Thoracic aorta (tissue), 2 donors: Measurements from ENCODE around the gene IL20RB. TPM values are rescaled to one million over a fixed set of nuclear protein-coding genes. Genes with fewer than 3 reads are reported as not detected.
"Not testable (repeated sequence)": the region's sequence is repeated elsewhere in the genome, so short reads cannot be mapped to it uniquely, and the experiment has no call there.

ENCODE experiments used
- ATAC-seq: fragments of 150-250 bp; one replicate; pipeline ENCODE4 v1.8.0; 2017; ENCODE audit warnings: low read depth; ENCODE audit not compliant: insufficient number of reproducible peaks, low FRiP score
- DNase-seq: peaks from one replicate; pipeline ENCODE4 v3.0.0-alpha.2; 2020; ENCODE audit warnings: low spot score
- H3K27ac ChIP-seq, 2 donors: fragments of 200-600 bp; sonication (generic); 1 replicate in 1 of 2; 2 replicates in 1 of 2; pipeline ENCODE4 v1.5.1; 2016; ENCODE audit warnings: mild to moderate bottlenecking in 2 of 2, moderate library complexity in 2 of 2
- H3K27me3 ChIP-seq: fragments of 200-600 bp; sonication (generic); replicated peaks from 2 replicates; pipeline ENCODE4 v1.6.0; 2016; ENCODE audit warnings: mild to moderate bottlenecking; ENCODE audit not compliant: insufficient read depth
- H3K36me3 ChIP-seq: fragments of 200-600 bp; sonication (generic); one replicate; pipeline ENCODE4 v1.5.1; 2016
- H3K4me1 ChIP-seq, 2 donors: fragments of 200-600 bp; sonication (generic); 1 replicate in 1 of 2; 2 replicates in 1 of 2; pipeline versions ENCODE4 v1.5.1 to v1.6.0; 2016; ENCODE audit warnings: low read depth in 2 of 2, mild to moderate bottlenecking in 1 of 2; ENCODE audit not compliant: control insufficient read depth in 1 of 2
- H3K4me3 ChIP-seq: fragments of 200-600 bp; sonication (generic); 2 replicates; pipeline ENCODE4 v1.5.1; 2016; ENCODE audit warnings: mild to moderate bottlenecking
- H3K9me3 ChIP-seq: fragments of 200-600 bp; sonication (generic); 2 replicates; pipeline ENCODE4 v1.5.1; 2016
- CTCF ChIP-seq: fragments of 200-600 bp; sonication (generic); IDR thresholded peaks from one replicate; pipeline ENCODE4 v1.5.1; 2019; ENCODE audit warnings: antibody characterized with exemption
- total RNA-seq, 2 donors: library from RNA; depleted of rRNA; stranded (reverse); fragments of >200 nt; gene quantifications; one replicate each; pipeline versions ENCODE4 v1.1.0 to v1.2.3, GENCODE V29; 2016

IL20RB gene
- total RNA-seq, 2 donors from 2014 or later, result 0.71 to 1.6 TPM

- Histone ChIP-seq H3K27me3 (no peaks in the 10 kb centered on the region), H3K9me3 (no peaks in the 10 kb centered on the region), H3K36me3 (no peaks in the 10 kb centered on the region), H3K4me3 (no peak overlapping the region), H3K4me1 (no peaks in the 10 kb centered on the region), H3K27ac (no peak overlapping the region)
- ATAC-seq, result no peak
- no peak for DNase-seq
- no peak for TF ChIP-seq CTCF
Observed at GRCh38 chr3:136956971-136957370, 812 bp upstream of the IL20RB start.

- DNase-seq (no peak), ATAC-seq (no peak)
- Histone ChIP-seq H3K36me3 (no peaks in the 10 kb centered on the region), H3K9me3 (no peaks in the 10 kb centered on the region), H3K4me3 (no peak overlapping the region), H3K4me1 (no peaks in the 10 kb centered on the region), H3K27me3 (no peaks in the 10 kb centered on the region), H3K27ac (no peak overlapping the region)
- TF ChIP-seq CTCF, result no peak
Observed at GRCh38 chr3:136958939-136959338, 1.2 kb downstream of the IL20RB start.

- TF ChIP-seq CTCF, result no peak
- no peak overlapping the region for H3K4me3 ChIP-seq
- H3K4me1 ChIP-seq, result no peaks in the 10 kb centered on the region
- no peak overlapping the region for H3K27ac ChIP-seq
- H3K36me3 ChIP-seq, result no peaks in the 10 kb centered on the region
- DNase-seq (no peak), ATAC-seq (no peak)
- H3K9me3 ChIP-seq, result no peaks in the 10 kb centered on the region
- no peaks in the 10 kb centered on the region for H3K27me3 ChIP-seq
Observed at GRCh38 chr3:136959599-136959998, 1.8 kb downstream of the IL20RB start.

GRCh38 chr3:136960838-136961836, 3.4 kb downstream of the IL20RB start:
- DNase-seq, result no peak
- TF ChIP-seq CTCF, result no peak
- H3K27ac ChIP-seq, result no peak overlapping the region
- H3K27me3 ChIP-seq, result no peaks in the 10 kb centered on the region
- H3K9me3 ChIP-seq, result no peaks in the 10 kb centered on the region
- H3K4me3 ChIP-seq, result no peak overlapping the region
- no peaks in the 10 kb centered on the region for H3K36me3 ChIP-seq
- H3K4me1 ChIP-seq, result no peaks in the 10 kb centered on the region
- ATAC-seq, result no peak

- H3K9me3 ChIP-seq, result no peaks in the 10 kb centered on the region
- H3K4me3 ChIP-seq, result no peak overlapping the region
- H3K27me3 ChIP-seq, result no peaks in the 10 kb centered on the region
- TF ChIP-seq CTCF, result no peak
- H3K27ac ChIP-seq, result no peak overlapping the region
- H3K36me3 ChIP-seq, result no peaks in the 10 kb centered on the region
- DNase-seq, result no peak
- no peaks in the 10 kb centered on the region for H3K4me1 ChIP-seq
- no peak for ATAC-seq
Observed at GRCh38 chr3:136962927-136963326, 5.1 kb downstream of the IL20RB start.

- not testable (repeated sequence) for DNase-seq, H3K4me3 ChIP-seq, H3K36me3 ChIP-seq, H3K9me3 ChIP-seq, H3K27ac ChIP-seq, H3K27me3 ChIP-seq, ATAC-seq, H3K4me1 ChIP-seq
Observed at GRCh38 chr3:136969539-136969938, 11.8 kb downstream of the IL20RB start.
